Measurements from ENCODE around the gene FBXL19. TPM values are rescaled to one million over a fixed set of nuclear protein-coding genes. Genes with fewer than 3 reads are reported as not detected.
A peak's percentile ranks its signal among the peaks of the same experiment; 100 is the strongest.

Gene FBXL19
- polyA plus RNA-seq, 3 donors, result 0.14 to 7.6 TPM; not detected in 1

GRCh38 chr16:30941600-30942425, 18.4 kb downstream of the FBXL19 start:
- H3K27ac Mint-ChIP-seq, result peak overlapping the region in 2 of 7 donors; percentile 58 to 68

DNA sequence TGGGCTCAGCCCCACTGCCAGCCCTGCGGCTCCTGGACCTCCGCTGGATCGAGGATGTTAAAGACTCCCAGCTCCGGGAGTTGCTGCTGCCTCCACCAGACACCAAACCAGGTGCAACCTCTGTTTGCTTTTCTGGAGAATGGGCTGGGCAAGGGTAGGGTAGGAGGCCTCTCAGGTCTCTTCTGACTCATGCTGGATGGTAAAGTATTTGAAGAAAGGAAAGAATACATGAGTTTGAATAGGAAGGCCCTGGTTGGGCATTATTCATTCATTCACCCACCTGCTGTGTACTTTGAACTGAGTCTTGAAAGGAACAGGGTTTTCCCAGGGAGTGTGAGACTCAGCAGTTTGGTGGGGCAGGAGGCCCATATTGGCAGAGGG, 19.0 kb downstream of the FBXL19 start:
- no peaks in the 10 kb centered on the region for H3K9me3 ChIP-seq (replicated peaks in 1 of 2; ENCODE audit: control insufficient read depth in 1 of 2, insufficient read depth in 1 of 2, low read length in 2 of 2)
- peaks cover 5% of the 10 kb centered on the region for H4K20me1 ChIP-seq (ENCODE audit: insufficient read depth, low read length)
- Mint-ChIP-seq H3K4me1 (peaks cover 21% of the 10 kb centered on the region), H3K4me3 (no peak overlapping the region), H3K36me3 (peaks cover 29 to 57% of the 10 kb centered on the region in 2 donors), H3K27me3 (ENCODE audit: low read depth in 3 of 3) (peaks cover 0 to 2% (median 0%) of the 10 kb centered on the region in 3 donors), H3K9me3 (peaks cover 0 to 1% (median 0%) of the 10 kb centered on the region in 7 donors), H3K27ac (peak overlapping the region in 1 of 7 donors; percentile 58)
- TF ChIP-seq, protein P1, sequence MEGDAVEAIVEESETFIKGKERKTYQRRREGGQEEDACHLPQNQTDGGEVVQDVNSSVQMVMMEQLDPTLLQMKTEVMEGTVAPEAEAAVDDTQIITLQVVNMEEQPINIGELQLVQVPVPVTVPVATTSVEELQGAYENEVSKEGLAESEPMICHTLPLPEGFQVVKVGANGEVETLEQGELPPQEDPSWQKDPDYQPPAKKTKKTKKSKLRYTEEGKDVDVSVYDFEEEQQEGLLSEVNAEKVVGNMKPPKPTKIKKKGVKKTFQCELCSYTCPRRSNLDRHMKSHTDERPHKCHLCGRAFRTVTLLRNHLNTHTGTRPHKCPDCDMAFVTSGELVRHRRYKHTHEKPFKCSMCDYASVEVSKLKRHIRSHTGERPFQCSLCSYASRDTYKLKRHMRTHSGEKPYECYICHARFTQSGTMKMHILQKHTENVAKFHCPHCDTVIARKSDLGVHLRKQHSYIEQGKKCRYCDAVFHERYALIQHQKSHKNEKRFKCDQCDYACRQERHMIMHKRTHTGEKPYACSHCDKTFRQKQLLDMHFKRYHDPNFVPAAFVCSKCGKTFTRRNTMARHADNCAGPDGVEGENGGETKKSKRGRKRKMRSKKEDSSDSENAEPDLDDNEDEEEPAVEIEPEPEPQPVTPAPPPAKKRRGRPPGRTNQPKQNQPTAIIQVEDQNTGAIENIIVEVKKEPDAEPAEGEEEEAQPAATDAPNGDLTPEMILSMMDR (IDR thresholded peaks at IDR 0.05), result no peak
- DNase-seq, result no peak
- intact Hi-C loops (cut with micrococcal nuclease), result loop anchor here in 1 of 2 donors (1.0 kb wide), 1 partner anchor 97 kb away; no protein-coding TSS in a partner anchor
- no peak overlapping the region for H2AFZ ChIP-seq (ENCODE audit: insufficient read depth, low read depth, low read length, poor library complexity, severe bottlenecking)
- no peak overlapping the region for H3K27ac ChIP-seq (ENCODE audit: low read depth in 1 of 2, low read length in 2 of 2)
- peaks cover 15 to 16% of the 10 kb centered on the region in 2 donors for H3K4me1 ChIP-seq (ENCODE audit: control insufficient read depth in 1 of 2, insufficient read depth in 2 of 2, low read length in 2 of 2)
- H3K4me3 ChIP-seq (replicated peaks in 1 of 3; ENCODE audit: low read depth in 2 of 3, low read length in 3 of 3), result peak overlapping the region in 1 of 3 experiments; percentile 33
- WGBS (ENCODE audit: insufficient coverage), result 100% methylated on average over 4 of the region's 4 CpGs
- H3K36me3 ChIP-seq (replicated peaks in 1 of 2; ENCODE audit: control insufficient read depth in 1 of 2, insufficient read depth in 2 of 2, low read length in 2 of 2), result peaks cover 24 to 38% of the 10 kb centered on the region in 2 donors
- H3K4me2 ChIP-seq (replicated peaks; ENCODE audit: extremely low read depth, low read length, poor library complexity, severe bottlenecking), result peak overlapping the region; percentile 49
- no peak overlapping the region for H3K9ac ChIP-seq (ENCODE audit: insufficient read depth, low read length, poor library complexity, severe bottlenecking)
- no peaks in the 10 kb centered on the region for H3K27me3 ChIP-seq (ENCODE audit: control insufficient read depth in 2 of 2, insufficient read depth in 2 of 2, low read length in 2 of 2)
- H3K79me2 ChIP-seq (ENCODE audit: insufficient read depth, low read length), result no peaks in the 10 kb centered on the region

More at GRCh38 chr16:30941600-30942425, 18.4 kb downstream of the FBXL19 start:
- peaks cover 0 to 2% (median 0%) of the 10 kb centered on the region in 3 donors for H3K27me3 Mint-ChIP-seq (ENCODE audit: low read depth in 3 of 3)
- Histone ChIP-seq H3K4me1 (ENCODE audit: control insufficient read depth in 1 of 2, insufficient read depth in 2 of 2, low read length in 2 of 2) (peaks cover 17 to 19% of the 10 kb centered on the region in 2 donors), H3K4me3 (replicated peaks in 1 of 3; ENCODE audit: low read depth in 2 of 3, low read length in 3 of 3) (peak overlapping the region in 1 of 3 experiments; percentile 33), H3K9ac (ENCODE audit: insufficient read depth, low read length, poor library complexity, severe bottlenecking) (no peak overlapping the region), H3K4me2 (replicated peaks; ENCODE audit: extremely low read depth, low read length, poor library complexity, severe bottlenecking) (peak overlapping the region; percentile 49), H3K79me2 (ENCODE audit: insufficient read depth, low read length) (no peaks in the 10 kb centered on the region), H3K27me3 (ENCODE audit: control insufficient read depth in 2 of 2, insufficient read depth in 2 of 2, low read length in 2 of 2) (no peaks in the 10 kb centered on the region), H4K20me1 (ENCODE audit: insufficient read depth, low read length) (peaks cover 5% of the 10 kb centered on the region), H2AFZ (ENCODE audit: insufficient read depth, low read depth, low read length, poor library complexity, severe bottlenecking) (no peak overlapping the region), H3K36me3 (replicated peaks in 1 of 2; ENCODE audit: control insufficient read depth in 1 of 2, insufficient read depth in 2 of 2, low read length in 2 of 2) (peaks cover 20 to 32% of the 10 kb centered on the region in 2 donors), H3K9me3 (replicated peaks in 1 of 2; ENCODE audit: control insufficient read depth in 1 of 2, insufficient read depth in 1 of 2, low read length in 2 of 2) (no peaks in the 10 kb centered on the region), H3K27ac (ENCODE audit: low read depth in 1 of 2, low read length in 2 of 2) (no peak overlapping the region)
- 23% methylated on average over 12 of the region's 15 CpGs for WGBS (ENCODE audit: insufficient coverage)
- intact Hi-C loops (cut with micrococcal nuclease), result loop anchor here in 1 of 2 donors (1.0 kb wide), 1 partner anchor 97 kb away; no protein-coding TSS in a partner anchor
- no peak overlapping the region for H3K4me3 Mint-ChIP-seq
- peak; percentile 77 to 80 (median 77) for DNase-seq
- no peaks in the 10 kb centered on the region for H3K9me3 Mint-ChIP-seq
- peaks cover 31 to 52% of the 10 kb centered on the region in 2 donors for H3K36me3 Mint-ChIP-seq
- peaks cover 24% of the 10 kb centered on the region for H3K4me1 Mint-ChIP-seq
- TF ChIP-seq, protein P1 (IDR thresholded peaks at IDR 0.05), result peak; percentile 90
